Osteocyte (in vitro differentiated cells): Measurements from ENCODE around the gene CYP4F12. TPM values are rescaled to one million over a fixed set of nuclear protein-coding genes. Genes with fewer than 3 reads are reported as not detected.
"Not testable (repeated sequence)": the region's sequence is repeated elsewhere in the genome, so short reads cannot be mapped to it uniquely, and the experiment has no call there.

Experiments
- DNase-seq: peaks from one replicate; pipeline ENCODE4 v3.0.0; 2021; ENCODE audit warnings: mixed read lengths; ENCODE audit not compliant: unreplicated experiment; ENCODE audit errors: extremely low spot score
- H3K27ac Mint-ChIP-seq: one replicate; pipeline ENCODE4 v1.8.0; 2021; ENCODE audit warnings: mild to moderate bottlenecking, mixed read lengths; ENCODE audit not compliant: unreplicated experiment
- H3K27me3 Mint-ChIP-seq: one replicate; pipeline ENCODE4 v1.8.0; 2021; ENCODE audit warnings: mixed read lengths; ENCODE audit not compliant: unreplicated experiment
- H3K36me3 Mint-ChIP-seq: one replicate; pipeline ENCODE4 v1.8.0; 2021; ENCODE audit warnings: mixed read lengths; ENCODE audit not compliant: unreplicated experiment
- H3K4me1 Mint-ChIP-seq: one replicate; pipeline ENCODE4 v1.8.0; 2021; ENCODE audit warnings: mixed read lengths; ENCODE audit not compliant: unreplicated experiment
- H3K4me3 Mint-ChIP-seq: one replicate; pipeline ENCODE4 v1.8.0; 2021; ENCODE audit warnings: mild to moderate bottlenecking, moderate library complexity, mixed read lengths; ENCODE audit not compliant: unreplicated experiment
- H3K9me3 Mint-ChIP-seq: one replicate; pipeline ENCODE4 v1.8.0; 2021; ENCODE audit warnings: mixed read lengths; ENCODE audit not compliant: unreplicated experiment
- CTCF ChIP-seq: fragments of 200-600 bp; sonication (generic); IDR thresholded peaks from 2 replicates; pipeline ENCODE4 v1.5.0; 2021; ENCODE audit warnings: antibody characterized with exemption, mild to moderate bottlenecking, moderate library complexity
- total RNA-seq: library from RNA; stranded (reverse); gene quantifications from 2 replicates; pipeline ENCODE4 v1.2.1, GENCODE V29; 2021

Gene CYP4F12
- total RNA-seq, 1 donor from 2014 or later, result not detected

GRCh38 chr19:15643387-15643786 is 29.5 kb upstream of the CYP4F12 start:
- H3K36me3 Mint-ChIP-seq, result no peaks in the 10 kb centered on the region
- TF ChIP-seq CTCF, result no peak
- peaks cover 33% of the 10 kb centered on the region for H3K9me3 Mint-ChIP-seq

GRCh38 chr19:15644066-15644741 is 28.7 kb upstream of the CYP4F12 start:
- TF ChIP-seq CTCF, result no peak
- Mint-ChIP-seq H3K4me1 (no peaks in the 10 kb centered on the region), H3K9me3 (peaks cover 33% of the 10 kb centered on the region), H3K27me3 (no peaks in the 10 kb centered on the region), H3K36me3 (no peaks in the 10 kb centered on the region), H3K4me3 (no peak overlapping the region), H3K27ac (no peak overlapping the region)
- DNase-seq, result peak; percentile 66

More at GRCh38 chr19:15643387-15643786, 29.5 kb upstream of the CYP4F12 start:
- H3K4me1 Mint-ChIP-seq, result no peaks in the 10 kb centered on the region
- no peak overlapping the region for H3K4me3 Mint-ChIP-seq
- DNase-seq, result peak; percentile 36
- H3K27me3 Mint-ChIP-seq, result no peaks in the 10 kb centered on the region
- H3K27ac Mint-ChIP-seq, result no peak overlapping the region

GRCh38 chr19:15644816-15645215 is 28.1 kb upstream of the CYP4F12 start:
- no peak for TF ChIP-seq CTCF
- H3K4me1 Mint-ChIP-seq, result no peaks in the 10 kb centered on the region
- peak; percentile 48 for DNase-seq
- peaks cover 33% of the 10 kb centered on the region for H3K9me3 Mint-ChIP-seq
- no peaks in the 10 kb centered on the region for H3K36me3 Mint-ChIP-seq
- no peak overlapping the region for H3K4me3 Mint-ChIP-seq
- H3K27ac Mint-ChIP-seq, result no peak overlapping the region
- no peaks in the 10 kb centered on the region for H3K27me3 Mint-ChIP-seq

GRCh38 chr19:15649526-15649925 is 23.4 kb upstream of the CYP4F12 start:
- Mint-ChIP-seq H3K27me3 (no peaks in the 10 kb centered on the region), H3K9me3 (peaks cover 14% of the 10 kb centered on the region), H3K36me3 (no peaks in the 10 kb centered on the region), H3K4me3 (no peak overlapping the region), H3K4me1 (no peaks in the 10 kb centered on the region), H3K27ac (no peak overlapping the region)
- TF ChIP-seq CTCF, result no peak
- DNase-seq, result peak; percentile 60

- H3K27me3 Mint-ChIP-seq, DNase-seq, H3K4me1 Mint-ChIP-seq, H3K27ac Mint-ChIP-seq, H3K4me3 Mint-ChIP-seq, H3K36me3 Mint-ChIP-seq: not testable (repeated sequence)
- peaks cover 14% of the 10 kb centered on the region for H3K9me3 Mint-ChIP-seq
Measured at GRCh38 chr19:15650123-15650522, 22.8 kb upstream of the CYP4F12 start.
